ENCODE results near the gene PRELID3B. TPM values are rescaled to one million over a fixed set of nuclear protein-coding genes. Genes with fewer than 3 reads are reported as not detected.

PRELID3B gene
- total RNA-seq, 1 experiment from 2014 or later: 52.6 TPM

DNA sequence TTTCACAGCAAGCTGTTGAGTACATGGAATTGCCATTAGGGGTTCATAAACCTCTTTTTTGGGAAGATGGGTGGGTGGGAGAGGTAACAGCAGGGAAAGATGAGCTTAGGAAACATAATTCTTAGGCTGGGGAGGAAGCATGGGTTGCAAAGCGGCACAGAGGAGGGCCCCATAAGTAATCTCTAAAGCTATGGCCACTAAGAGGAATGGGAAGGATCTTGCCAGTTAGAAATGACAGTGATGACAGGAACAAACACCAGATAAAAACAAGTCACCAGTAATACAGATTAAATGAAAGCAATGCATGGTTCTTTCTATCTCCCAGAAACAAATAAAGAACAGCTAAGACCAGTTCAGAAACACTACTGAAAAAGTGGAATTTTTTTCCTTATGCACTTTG, 31.0 kb upstream of the PRELID3B start:
- no peaks in the 10 kb centered on the region for H4K20me1 ChIP-seq (ENCODE audit: control insufficient read depth, insufficient read depth, insufficient read length)
- no CpG with 5 or more reads among the region's 1 CpG for WGBS (ENCODE audit: extremely low coverage, insufficient read length, low lambda C conversion rate)
- H4K5ac ChIP-seq (ENCODE audit: insufficient read length, low read depth, low read length): no peak overlapping the region
- Mint-ChIP-seq H3K4me1 (peaks cover 3 to 7% of the 10 kb centered on the region in 2 experiments; a peak in 3 of 4 replicates), H3K36me3 (ENCODE audit: insufficient read depth in 1 of 3, low read depth in 3 of 3) (no peaks in the 10 kb centered on the region), H3K27ac (no peak overlapping the region), H3K27me3 (ENCODE audit: low read depth) (peaks cover 16% of the 10 kb centered on the region), H3K4me3 (no peak overlapping the region), H3K9me3 (peaks cover 0 to 2% of the 10 kb centered on the region in 2 experiments; a peak in 1 of 5 replicates)
- H3K23me2 ChIP-seq (ENCODE audit: insufficient read length, low read depth, low read length, poor library complexity, severe bottlenecking): no peaks in the 10 kb centered on the region
- no peak overlapping the region for H3K27ac ChIP-seq (ENCODE audit: insufficient read length, low read depth, low read length)
- H3K79me1 ChIP-seq (ENCODE audit: insufficient read depth, low read depth, low read length, poor library complexity, severe bottlenecking): no peaks in the 10 kb centered on the region
- no peak overlapping the region for H2AK5ac ChIP-seq (ENCODE audit: insufficient read length, low read length)
- no peak for DNase-seq
- H3K4me2 ChIP-seq (ENCODE audit: insufficient read depth, insufficient read length, low read length): no peak overlapping the region
- no peak overlapping the region for H4K8ac ChIP-seq (replicated peaks; ENCODE audit: insufficient read length, low read depth, low read length)
- H3T11ph ChIP-seq (ENCODE audit: low read length): no peak overlapping the region
- H3K4me1 ChIP-seq (ENCODE audit: insufficient read depth, low read length): 0 out of 2 replicates have a peak, but pooled peaks cover 3% of the 10 kb centered on the region
- H3K56ac ChIP-seq (ENCODE audit: insufficient read length, low read depth, low read length): no peak overlapping the region
- H2BK120ac ChIP-seq (ENCODE audit: low read depth, low read length, poor library complexity, severe bottlenecking): no peak overlapping the region
- H2AFZ ChIP-seq (ENCODE audit: low read length): no peak overlapping the region
- no peak overlapping the region for H3K4ac ChIP-seq (ENCODE audit: low read depth, low read length)
- no peaks in the 10 kb centered on the region for H3K9me3 ChIP-seq (ENCODE audit: control insufficient read depth, low read depth, low read length)
- no peak overlapping the region for H2BK15ac ChIP-seq (ENCODE audit: low read depth, low read length)
- no peak overlapping the region for H2BK20ac ChIP-seq (ENCODE audit: low read depth, low read length, poor library complexity, severe bottlenecking)
- H3K79me2 ChIP-seq (ENCODE audit: insufficient read depth, low read length): no peaks in the 10 kb centered on the region
- H3K18ac ChIP-seq (ENCODE audit: insufficient read length, low read depth, low read length): no peak overlapping the region
- no peak overlapping the region for H3K23ac ChIP-seq (ENCODE audit: insufficient read length, low read depth, low read length)
- H3K14ac ChIP-seq (ENCODE audit: insufficient read depth, low read length): no peak overlapping the region
- no peak overlapping the region for H4K91ac ChIP-seq (ENCODE audit: insufficient read length, low read depth, low read length)
- no peak overlapping the region for H2BK5ac ChIP-seq (ENCODE audit: insufficient read length, low read length)
- no peaks in the 10 kb centered on the region for H3K27me3 ChIP-seq (ENCODE audit: insufficient read depth, low read length)
- no peak overlapping the region for H2BK12ac ChIP-seq (ENCODE audit: insufficient read length, low read depth, low read length)
- no peak overlapping the region for H3K9ac ChIP-seq (ENCODE audit: extremely low read depth, insufficient read length, low read length)
- no peak for TF ChIP-seq CTCF (conservative IDR thresholded peaks at IDR 0.05)
